DMS114 treated with DMSO at 0.1 percent for 48 hours (cell line): ENCODE measurements around the gene GPRASP2.

ENCODE experiments used
- DNase-seq: peaks from one replicate; lab custom pipeline; 2025; ENCODE audit not compliant: unreplicated experiment; lab: John Stamatoyannopoulos, UW

Gene GPRASP2

DNA sequence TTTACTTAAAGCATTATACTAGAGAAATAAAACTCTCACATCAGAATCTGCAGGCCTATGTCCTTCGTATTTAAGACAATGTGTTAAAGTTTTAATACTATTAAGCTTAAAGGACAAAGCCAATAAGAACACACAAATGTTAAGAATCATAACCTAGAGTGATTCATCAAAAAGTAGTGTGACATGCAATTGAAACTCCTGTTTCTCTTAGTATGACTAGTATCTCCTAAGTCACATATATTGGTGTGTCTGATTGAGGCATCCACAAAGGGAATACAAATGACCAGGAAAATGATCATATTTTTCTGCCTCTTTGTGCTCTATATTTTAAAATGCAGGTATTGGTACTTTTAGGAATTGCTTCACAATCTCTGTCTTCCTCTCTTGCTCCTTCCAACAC lies 32.1 kb downstream of the GPRASP2 start:
- DNase-seq: no peak

DNA sequence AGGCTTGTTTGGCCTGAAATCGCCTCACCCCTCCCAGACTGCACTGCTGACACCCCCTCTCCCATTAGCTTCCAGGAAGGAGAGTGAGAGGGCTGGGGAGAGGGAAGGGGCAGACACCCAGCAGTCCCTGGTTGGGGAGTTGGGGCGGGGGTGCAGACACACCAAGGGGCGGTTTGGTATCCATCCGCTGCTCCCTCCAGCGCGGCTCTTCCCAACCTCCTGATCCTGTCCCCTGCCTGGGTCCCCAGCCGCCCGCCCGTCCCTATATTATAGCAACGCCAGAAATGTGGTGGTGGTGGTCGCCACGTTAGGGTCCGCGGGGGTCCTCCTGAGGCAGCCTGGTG lies 33.2 kb downstream of the GPRASP2 start:
- peak; percentile 26 for DNase-seq

DNA sequence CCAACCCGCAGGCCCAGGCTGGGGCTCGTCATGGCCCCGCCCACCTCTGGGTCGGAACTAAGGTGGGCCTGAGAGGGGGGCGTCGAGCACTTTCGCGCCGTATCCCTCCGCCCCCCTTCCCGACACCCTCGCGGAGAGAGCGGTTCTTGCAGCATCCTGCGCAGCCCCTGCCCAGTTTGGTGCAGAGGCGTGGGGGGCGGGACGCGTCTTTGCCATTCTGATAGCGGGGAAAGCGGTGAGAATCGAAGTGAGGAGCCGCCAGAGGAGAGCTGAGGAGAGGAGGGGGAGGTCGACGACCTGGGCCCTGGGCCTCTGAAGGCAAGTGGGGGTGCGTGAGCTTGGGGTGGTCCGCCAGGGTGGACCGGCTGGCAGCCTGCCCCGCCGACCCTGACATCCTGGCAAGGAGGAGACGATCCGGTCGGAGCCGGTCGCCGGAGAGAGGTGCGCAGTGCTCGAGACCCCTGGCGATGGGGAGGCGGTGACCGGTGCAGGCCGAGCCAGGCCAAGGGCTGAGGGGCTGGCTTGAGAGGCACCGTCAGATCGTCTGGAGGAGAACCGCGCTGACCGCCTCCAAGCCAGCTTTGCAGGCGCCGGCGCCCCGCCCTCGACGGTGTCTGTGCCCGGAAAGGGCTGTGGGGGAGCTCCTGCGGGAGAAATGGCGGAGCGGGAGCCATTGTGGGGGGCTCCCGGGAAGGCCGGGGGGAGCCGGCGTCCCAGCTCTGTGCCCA lies 33.8 kb downstream of the GPRASP2 start:
- peak; percentile 26 for DNase-seq

DNA sequence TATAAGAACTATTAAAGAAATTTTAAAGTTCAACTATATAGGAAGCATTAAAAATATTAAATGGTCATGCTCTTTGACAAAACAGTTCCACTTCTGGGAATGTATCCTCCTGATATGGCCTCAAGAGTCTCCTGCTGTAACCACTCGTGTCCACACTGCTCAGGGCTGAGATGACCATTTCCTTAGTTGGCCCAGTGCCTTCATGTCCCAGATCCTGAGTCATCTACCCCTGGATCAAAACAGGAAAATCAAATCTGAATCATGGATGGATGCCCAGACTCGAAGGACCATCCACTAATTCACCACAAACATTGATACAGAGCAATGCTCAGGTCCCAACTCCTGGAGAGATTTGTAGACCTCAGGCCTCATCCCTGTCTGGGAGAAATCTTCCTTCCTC lies 53.0 kb downstream of the GPRASP2 start:
- DNase-seq: no peak

DNA sequence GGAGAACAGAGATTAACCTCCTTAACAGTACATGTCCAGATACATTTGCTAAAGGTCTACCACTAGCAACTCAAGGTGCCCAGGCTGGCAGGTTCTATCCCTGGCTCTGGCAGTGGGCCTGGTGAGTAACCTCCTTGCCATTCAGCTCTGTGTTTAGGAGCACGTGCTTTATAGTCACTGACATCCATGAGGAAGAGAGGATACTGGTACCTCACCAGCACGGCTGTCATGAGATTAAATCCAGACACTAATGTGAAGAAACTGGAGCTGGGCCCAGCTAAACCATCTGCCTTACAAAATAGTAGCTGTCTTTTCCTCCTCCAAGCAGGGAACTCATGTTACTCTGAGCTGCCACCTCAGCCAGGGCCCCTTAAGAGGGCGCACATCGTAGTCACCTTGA lies 53.6 kb downstream of the GPRASP2 start:
- DNase-seq: no peak

DNA sequence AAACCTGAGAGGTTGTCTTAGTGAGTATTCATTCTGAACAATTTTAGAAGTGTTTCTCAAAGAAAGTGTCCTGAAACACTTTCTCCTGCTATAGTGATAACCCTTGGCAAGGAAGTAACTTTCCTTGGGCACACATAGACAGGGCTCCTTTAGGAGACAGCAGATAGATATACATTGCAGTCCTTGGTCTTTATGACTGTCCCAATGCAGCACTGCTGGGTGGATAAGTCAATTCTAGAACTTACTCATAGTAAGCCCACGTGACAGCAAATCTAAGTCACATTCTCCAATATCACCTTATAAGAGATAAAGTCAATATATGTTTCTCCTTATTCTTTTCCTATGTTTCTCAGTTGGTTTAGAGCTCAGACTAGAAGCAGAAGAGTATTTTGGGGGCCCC lies 55.0 kb downstream of the GPRASP2 start:
- DNase-seq: no peak
